Erythroblast (primary cell): ENCODE data around the gene MFSD8.
"Not testable (repeated sequence)": the region's sequence is repeated elsewhere in the genome, so short reads cannot be mapped to it uniquely, and the experiment has no call there.

Experiments used
- GATA1 ChIP-seq: IDR thresholded peaks from 2 replicates; pipeline ENCODE4 v1.6.1; 2011; ENCODE audit warnings: low read depth, mild to moderate bottlenecking, control low read depth, low read length, moderate library complexity
- POLR2A ChIP-seq: IDR thresholded peaks from 2 replicates; pipeline ENCODE4 v1.6.1; 2011; ENCODE audit warnings: mild to moderate bottlenecking, low read length

- not testable (repeated sequence) for TF ChIP-seq POLR2A, GATA1
These were observed 1.2 kb downstream of the MFSD8 start for GRCh38 chr4:127963633-127964398.
